Activated CD4-positive, CD25-positive, alpha-beta regulatory T cell treated with anti-CD3 and anti-CD28 coated beads, Interleukin-2, amount 50 U/mL, for 16 hours (primary cell): ENCODE results near the gene ARID1A.

Experiments used
- DNase-seq: peaks from one replicate; pipeline ENCODE4 v3.0.0-alpha.2; 2020; ENCODE audit warnings: low read depth, low spot score

ARID1A gene

GRCh38 chr1:26826261-26827105 is 130.7 kb downstream of the ARID1A start, which contains the start of gene ZDHHC18:
Gene ZDHHC18 (plus strand): TSS chr1:26826688. CDS start chr1:26826805, 117 bp downstream.
- peak; percentile 48 for DNase-seq

GRCh38 chr1:26827106-26827604 is 131.3 kb downstream of the ARID1A start:
- no peak for DNase-seq

GRCh38 chr1:26827663-26828062 is 131.8 kb downstream of the ARID1A start:
- DNase-seq = no peak

- DNase-seq = no peak
Measured at GRCh38 chr1:26828411-26828991, 132.7 kb downstream of the ARID1A start.

GRCh38 chr1:26829184-26829911 is 133.5 kb downstream of the ARID1A start:
- no peak for DNase-seq

GRCh38 chr1:26831059-26831458 is 135.2 kb downstream of the ARID1A start:
- DNase-seq = no peak
